Measurements from ENCODE around the gene TIGD1. TPM values are rescaled to one million over a fixed set of nuclear protein-coding genes. Genes with fewer than 3 reads are reported as not detected.

Gene TIGD1
- total and polyA plus RNA-seq, 2 of the 13 experiments (the other 11 are each of a cell fraction or from before 2014, with no cell fraction given), result 3.5 to 9.5 TPM

- TF ChIP-seq ZFP37 (CRISPR knock-in tag; IDR thresholded peaks at IDR 0.05; ENCODE audit: borderline replicate concordance) (peak; percentile 99), FLYWCH1 (CRISPR knock-in tag; IDR thresholded peaks at IDR 0.05) (peak; percentile 97; the same call in 1 of the 2 replicates), ZNF672 (CRISPR knock-in tag; IDR thresholded peaks at IDR 0.05) (peak; percentile 97), TGIF2 (CRISPR knock-in tag; IDR thresholded peaks at IDR 0.05) (peak; percentile 92), ZEB1 (IDR thresholded peaks at IDR 0.05; ENCODE audit: insufficient replicate concordance, low read depth) (peak; percentile 86), ATF1 (CRISPR knock-in tag; IDR thresholded peaks at IDR 0.05) (peak; percentile 78; the same call in 1 of the 2 replicates), MAFF (IDR thresholded peaks at IDR 0.05; ENCODE audit: low read depth, low read length) (no peak; the same call in 1 of the 2 replicates), CREBL2 (CRISPR knock-in tag; IDR thresholded peaks at IDR 0.05; ENCODE audit: borderline replicate concordance) (peak; percentile 87; the same call in 1 of the 2 replicates), KDM5A (IDR thresholded peaks at IDR 0.05; ENCODE audit: borderline replicate concordance, low read length) (peak; percentile 81), SMAD3 (CRISPR knock-in tag; IDR thresholded peaks at IDR 0.05) (peak; percentile 99), MLLT10 (CRISPR knock-in tag; IDR thresholded peaks at IDR 0.05) (no peak; the same call in 1 of the 2 replicates), RARA (CRISPR knock-in tag; IDR thresholded peaks at IDR 0.05) (peak; percentile 66), SMARCE1 (IDR thresholded peaks at IDR 0.05; ENCODE audit: borderline replicate concordance) (no peak), AGO2 (optimal IDR thresholded peaks at IDR 0.05; ENCODE audit: low read depth, low read length) (peak; percentile 84), ZNF547 (CRISPR knock-in tag; IDR thresholded peaks at IDR 0.05) (peak; percentile 100), FOXP1 (IDR thresholded peaks at IDR 0.05) (no peak), FOXP1 (CRISPR knock-in tag; IDR thresholded peaks at IDR 0.05) (peak; percentile 52), MYPOP (CRISPR knock-in tag; IDR thresholded peaks at IDR 0.05) (peak; percentile 99), ZMYM4 (CRISPR knock-in tag; IDR thresholded peaks at IDR 0.05) (peak; percentile 99)
- TF ChIP-seq, protein P1, sequence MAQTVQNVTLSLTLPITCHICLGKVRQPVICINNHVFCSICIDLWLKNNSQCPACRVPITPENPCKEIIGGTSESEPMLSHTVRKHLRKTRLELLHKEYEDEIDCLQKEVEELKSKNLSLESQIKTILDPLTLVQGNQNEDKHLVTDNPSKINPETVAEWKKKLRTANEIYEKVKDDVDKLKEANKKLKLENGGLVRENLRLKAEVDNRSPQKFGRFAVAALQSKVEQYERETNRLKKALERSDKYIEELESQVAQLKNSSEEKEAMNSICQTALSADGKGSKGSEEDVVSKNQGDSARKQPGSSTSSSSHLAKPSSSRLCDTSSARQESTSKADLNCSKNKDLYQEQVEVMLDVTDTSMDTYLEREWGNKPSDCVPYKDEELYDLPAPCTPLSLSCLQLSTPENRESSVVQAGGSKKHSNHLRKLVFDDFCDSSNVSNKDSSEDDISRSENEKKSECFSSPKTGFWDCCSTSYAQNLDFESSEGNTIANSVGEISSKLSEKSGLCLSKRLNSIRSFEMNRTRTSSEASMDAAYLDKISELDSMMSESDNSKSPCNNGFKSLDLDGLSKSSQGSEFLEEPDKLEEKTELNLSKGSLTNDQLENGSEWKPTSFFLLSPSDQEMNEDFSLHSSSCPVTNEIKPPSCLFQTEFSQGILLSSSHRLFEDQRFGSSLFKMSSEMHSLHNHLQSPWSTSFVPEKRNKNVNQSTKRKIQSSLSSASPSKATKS (CRISPR knock-in tag; IDR thresholded peaks at IDR 0.05), result peak; percentile 86; the same call in 1 of the 2 replicates
- TF ChIP-seq, protein P2, sequence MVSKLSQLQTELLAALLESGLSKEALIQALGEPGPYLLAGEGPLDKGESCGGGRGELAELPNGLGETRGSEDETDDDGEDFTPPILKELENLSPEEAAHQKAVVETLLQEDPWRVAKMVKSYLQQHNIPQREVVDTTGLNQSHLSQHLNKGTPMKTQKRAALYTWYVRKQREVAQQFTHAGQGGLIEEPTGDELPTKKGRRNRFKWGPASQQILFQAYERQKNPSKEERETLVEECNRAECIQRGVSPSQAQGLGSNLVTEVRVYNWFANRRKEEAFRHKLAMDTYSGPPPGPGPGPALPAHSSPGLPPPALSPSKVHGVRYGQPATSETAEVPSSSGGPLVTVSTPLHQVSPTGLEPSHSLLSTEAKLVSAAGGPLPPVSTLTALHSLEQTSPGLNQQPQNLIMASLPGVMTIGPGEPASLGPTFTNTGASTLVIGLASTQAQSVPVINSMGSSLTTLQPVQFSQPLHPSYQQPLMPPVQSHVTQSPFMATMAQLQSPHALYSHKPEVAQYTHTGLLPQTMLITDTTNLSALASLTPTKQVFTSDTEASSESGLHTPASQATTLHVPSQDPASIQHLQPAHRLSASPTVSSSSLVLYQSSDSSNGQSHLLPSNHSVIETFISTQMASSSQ (IDR thresholded peaks at IDR 0.05; ENCODE audit: low read depth), result no peak; the same call in 1 of the 2 replicates
- TF ChIP-seq, protein P2 (CRISPR knock-in tag; IDR thresholded peaks at IDR 0.05; ENCODE audit: borderline replicate concordance), result peak; percentile 88
Observed at GRCh38 chr2:232550354-232551249, at the start of gene TIGD1, which contains the start of gene EIF4E2 (continued).
